HG03175 (cell line): ENCODE data around the gene IGSF8.
"Not testable (repeated sequence)": the region's sequence is repeated elsewhere in the genome, so short reads cannot be mapped to it uniquely, and the experiment has no call there.

Experiments used
- ATAC-seq: cut with Tn5 transposase; IDR thresholded peaks from one replicate; pipeline ENCODE4 v1.9.1; 2021; ENCODE audit warnings: mild to moderate bottlenecking, moderate library complexity; ENCODE audit not compliant: unreplicated experiment

The IGSF8 gene

DNA sequence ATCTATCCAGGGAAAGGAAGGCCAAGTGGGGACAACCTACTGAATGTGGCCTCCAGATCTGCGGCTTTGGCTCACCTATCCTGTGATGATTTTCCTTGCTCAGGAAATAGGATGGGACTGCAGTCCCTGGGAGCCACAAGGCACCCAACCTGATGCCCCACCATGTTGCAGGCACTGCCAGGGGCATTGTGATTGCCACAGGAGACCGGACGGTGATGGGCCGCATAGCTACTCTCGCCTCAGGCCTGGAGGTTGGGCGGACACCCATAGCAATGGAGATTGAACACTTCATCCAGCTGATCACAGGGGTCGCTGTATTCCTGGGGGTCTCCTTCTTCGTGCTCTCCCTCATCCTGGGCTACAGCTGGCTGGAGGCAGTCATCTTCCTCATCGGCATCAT lies 29.0 kb upstream of the IGSF8 start:
- no peak for ATAC-seq

DNA sequence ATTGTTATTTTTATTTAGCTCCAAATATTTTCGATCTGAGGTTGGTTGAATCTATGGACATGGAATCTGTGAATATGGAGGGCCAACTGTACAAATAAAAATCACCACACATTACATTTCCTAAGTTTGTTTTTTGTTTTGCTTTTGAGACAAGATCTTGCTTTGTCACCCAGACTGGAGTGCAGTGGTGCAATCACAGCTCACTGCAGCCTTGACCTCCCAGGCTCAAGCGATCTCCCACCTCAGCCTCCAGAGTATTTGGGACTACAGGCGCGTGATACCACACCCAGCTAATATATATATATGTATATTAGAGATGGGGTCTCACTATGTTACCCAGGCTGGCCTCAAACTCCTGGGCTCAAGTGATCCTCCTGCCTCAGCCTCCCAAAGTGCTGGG lies 27.9 kb upstream of the IGSF8 start:
- ATAC-seq: not testable (repeated sequence)

DNA sequence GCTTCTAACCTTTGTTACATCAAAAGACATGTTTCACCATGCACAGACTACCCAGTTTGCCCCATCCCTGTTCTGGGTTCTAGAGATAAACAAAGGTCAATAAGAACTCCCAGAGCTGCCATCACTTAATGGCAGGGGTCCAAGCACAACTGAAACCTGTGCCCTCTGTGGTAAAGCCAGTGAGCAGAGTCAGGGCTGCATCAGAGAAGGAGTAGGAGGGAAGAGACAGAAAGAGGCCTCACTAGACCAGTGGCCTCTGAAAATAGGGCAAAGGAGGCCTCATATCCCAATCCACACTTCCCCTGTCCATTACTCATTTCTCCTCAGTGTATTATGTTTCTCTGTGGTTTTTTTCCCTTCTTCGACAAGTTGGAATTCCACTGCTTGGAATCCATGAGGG lies 27.3 kb upstream of the IGSF8 start:
- no peak for ATAC-seq

DNA sequence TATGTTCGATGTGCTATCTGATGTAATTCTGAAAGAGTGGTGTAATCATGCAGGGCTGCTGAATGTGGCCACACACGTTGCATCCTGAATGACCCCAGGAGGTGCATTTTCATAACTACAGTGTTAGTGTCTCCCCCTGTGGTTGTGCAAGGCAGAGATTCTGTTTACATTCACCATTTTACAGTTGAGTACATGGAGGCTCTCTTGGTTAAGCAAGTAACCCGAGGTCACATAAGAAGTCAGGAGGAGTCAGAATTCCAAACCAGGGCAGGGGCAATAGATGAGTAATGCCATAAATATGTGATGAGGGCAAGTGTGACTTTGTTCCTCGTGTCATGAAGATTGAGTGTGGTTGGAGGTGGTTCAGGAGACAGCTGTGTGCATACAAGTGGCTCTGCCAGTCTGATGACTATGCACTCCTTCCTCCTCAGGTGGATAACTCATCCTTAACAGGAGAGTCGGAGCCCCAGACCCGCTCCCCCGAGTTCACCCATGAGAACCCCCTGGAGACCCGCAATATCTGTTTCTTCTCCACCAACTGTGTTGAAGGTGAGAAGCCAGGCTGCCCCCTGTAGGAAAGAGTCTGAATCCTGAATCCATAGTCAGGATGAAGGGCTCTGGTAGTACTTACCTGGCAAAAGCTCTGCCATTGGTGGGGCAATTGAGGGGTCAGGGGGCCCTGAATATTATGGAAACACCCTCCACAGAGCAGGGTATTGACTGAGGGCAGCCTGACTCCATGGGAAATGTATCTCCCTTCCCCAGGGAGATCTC lies 26.5 kb upstream of the IGSF8 start:
- ATAC-seq: no peak

DNA sequence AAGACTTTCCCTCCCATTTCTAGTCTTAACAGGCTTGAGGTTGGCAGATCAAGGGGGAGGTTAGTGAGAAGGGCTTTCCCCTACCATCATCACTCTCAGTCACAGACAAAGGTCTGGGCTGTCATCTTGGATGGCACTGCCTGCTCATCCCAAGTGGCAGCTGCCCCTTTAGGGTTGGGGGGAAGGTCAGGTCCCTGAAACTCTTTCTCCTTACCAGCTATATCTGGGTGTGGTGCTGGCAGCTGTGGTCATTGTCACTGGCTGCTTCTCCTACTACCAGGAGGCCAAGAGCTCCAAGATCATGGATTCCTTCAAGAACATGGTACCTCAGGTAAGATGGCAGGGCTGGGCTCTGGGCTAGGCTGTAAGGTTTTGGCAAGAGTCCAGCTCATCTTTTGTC lies 25.3 kb upstream of the IGSF8 start:
- ATAC-seq: no peak

DNA sequence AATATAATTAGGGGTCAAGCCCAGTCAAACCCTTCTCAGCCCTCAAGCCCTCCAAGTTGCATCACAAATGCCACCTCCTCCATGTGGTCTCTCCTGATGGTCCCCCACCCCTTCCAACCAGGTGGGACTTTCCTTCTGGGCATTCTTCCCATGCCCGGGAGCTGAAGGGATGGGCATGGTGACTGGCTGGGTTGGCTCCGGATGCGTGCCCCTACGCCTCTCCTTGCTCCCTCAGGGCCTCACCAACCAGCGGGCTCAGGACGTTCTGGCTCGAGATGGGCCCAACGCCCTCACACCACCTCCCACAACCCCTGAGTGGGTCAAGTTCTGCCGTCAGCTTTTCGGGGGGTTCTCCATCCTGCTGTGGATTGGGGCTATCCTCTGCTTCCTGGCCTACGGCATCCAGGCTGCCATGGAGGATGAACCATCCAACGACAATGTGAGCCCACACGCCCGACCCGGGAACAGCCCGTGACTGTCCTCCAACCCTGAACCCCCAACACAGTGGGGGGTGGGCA lies 24.6 kb upstream of the IGSF8 start:
- no peak for ATAC-seq

DNA sequence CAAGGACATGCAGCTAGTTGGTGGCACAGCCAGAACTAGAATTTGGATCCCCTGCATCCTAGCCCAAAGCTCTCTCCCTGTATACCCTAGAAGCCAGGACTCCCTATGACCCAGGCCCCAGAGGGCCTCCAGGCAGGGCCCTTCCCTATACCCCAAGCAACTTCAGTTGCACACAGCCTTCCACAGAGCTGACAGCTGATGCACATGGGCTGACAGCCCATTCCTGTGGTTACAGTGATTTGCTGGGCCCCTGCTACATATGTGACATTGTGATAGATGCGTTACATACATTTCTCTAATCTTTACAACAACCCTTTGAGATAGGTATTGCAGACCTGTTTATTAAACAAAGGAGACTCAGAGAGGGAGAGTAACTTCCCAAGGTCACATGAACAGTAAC lies 23.0 kb upstream of the IGSF8 start:
- ATAC-seq: no peak

DNA sequence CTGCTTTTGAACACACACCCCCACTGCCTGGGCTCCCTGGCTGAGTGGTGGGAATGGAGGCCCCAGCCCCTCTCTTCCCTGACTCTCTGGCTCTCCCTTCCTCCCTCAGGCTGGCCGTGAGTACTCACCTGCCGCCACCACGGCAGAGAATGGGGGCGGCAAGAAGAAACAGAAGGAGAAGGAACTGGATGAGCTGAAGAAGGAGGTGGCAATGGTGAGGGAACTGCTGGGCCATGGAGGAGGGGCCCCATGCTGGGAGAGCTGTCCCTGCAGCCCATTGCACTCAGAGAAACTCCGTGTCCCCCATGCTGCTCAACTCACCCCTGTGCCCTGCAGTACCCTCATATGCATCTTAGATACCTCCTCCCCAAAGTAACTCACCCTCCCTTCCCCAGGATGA lies 22.4 kb upstream of the IGSF8 start:
- ATAC-seq: no peak

DNA sequence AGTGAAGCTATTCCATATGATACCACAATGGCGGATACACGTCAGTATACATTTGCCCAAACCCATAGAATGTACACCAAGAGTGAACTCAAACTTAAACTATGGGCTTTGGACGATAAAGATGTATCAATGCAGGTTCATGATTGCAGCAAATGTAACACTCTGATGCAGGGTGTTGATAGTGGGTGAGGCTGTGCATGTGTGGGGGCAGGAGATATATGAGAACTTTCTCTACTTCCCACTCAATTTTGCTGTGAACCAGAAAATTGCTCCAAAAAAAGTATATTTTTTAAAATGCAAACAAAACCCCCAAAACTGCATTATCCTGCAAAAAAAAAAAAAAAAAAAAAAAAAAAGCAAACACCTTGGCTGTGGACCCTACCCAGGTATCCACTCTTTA lies 20.5 kb upstream of the IGSF8 start:
- no peak for ATAC-seq

DNA sequence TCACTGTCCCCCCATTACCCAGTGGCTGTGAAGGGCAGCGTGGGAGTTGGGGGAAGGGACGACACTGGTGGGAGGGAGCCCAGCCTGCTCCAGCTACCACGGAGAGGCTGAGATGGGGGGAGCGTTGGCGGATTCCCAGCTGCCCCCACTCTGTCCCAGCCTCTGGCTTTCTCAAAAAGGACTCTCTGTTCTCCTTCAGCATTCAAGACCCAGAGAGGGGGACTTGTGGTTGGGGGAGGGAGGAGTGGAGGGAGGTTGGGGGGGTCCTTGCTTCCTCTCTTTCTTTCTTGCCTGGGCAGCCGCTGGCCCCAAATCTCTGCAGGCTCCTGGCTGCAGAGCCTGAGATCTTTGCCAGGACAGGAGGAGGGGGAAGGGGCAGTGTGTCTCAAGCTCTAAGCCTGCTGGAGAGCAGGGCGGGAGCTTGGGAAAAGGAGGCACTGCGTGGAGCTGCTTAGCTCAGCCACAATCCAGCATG lies 19.3 kb upstream of the IGSF8 start:
- ATAC-seq: no peak

DNA sequence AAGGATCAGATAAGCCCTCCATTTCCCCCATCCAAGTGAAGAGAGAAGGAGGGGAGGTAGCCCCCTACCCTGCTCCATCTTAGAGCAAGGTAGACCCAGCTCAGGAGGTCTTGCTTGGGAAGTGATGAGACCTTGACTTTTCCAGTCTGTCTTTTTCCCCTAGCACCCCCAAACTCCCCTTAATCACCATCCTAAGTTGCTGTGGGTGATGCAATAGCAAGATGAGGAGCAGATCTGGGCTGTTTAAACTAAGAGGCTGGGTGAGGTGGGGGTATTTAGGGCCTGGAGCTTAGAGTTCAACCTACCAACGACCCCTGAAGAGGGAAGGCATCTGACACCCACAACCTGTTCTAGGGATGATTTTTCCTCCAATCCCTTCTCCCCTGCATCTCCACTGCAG lies 18.9 kb upstream of the IGSF8 start:
- no peak for ATAC-seq

DNA sequence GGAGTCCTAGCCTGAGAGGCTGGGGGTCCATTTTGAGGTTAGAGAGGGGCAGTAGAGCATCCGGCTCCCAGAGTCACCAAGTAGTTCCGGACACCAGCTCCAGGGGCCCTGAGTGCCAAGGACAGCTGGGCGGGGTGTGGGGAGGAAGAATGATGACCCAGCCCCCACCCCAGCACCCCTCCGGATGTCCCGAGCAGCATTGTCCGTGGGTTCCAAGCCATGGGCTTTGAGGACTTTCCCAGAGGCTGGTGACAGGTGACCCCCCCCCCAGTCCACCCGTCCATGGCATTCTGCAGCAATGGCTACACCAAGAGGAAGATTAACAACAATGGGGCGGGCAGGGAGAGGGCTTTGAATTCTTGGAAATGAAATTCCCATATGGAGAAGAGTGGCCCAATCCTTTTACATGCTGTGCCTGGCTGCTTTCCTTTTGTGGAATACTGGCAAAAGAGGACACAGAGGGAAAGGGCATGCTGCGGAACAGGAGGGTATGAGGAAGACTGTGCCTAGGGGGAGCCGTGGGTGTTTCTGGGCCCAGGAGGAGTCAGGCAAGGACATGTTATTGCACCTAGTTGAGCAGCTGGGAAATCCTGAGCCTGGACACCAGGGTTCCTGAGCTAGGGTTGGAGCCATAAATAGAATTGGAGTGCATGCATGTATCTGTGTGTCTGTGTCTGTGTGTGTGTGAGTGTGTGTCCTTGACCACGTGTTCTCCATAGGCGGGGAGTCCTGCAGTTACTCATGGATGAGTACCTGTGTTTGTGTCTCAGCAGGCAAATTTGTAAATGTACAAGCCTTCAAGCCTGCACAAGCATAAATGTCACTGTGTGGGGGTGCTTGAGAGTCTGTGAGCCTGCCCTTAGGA lies 18.1 kb upstream of the IGSF8 start:
- ATAC-seq: no peak

DNA sequence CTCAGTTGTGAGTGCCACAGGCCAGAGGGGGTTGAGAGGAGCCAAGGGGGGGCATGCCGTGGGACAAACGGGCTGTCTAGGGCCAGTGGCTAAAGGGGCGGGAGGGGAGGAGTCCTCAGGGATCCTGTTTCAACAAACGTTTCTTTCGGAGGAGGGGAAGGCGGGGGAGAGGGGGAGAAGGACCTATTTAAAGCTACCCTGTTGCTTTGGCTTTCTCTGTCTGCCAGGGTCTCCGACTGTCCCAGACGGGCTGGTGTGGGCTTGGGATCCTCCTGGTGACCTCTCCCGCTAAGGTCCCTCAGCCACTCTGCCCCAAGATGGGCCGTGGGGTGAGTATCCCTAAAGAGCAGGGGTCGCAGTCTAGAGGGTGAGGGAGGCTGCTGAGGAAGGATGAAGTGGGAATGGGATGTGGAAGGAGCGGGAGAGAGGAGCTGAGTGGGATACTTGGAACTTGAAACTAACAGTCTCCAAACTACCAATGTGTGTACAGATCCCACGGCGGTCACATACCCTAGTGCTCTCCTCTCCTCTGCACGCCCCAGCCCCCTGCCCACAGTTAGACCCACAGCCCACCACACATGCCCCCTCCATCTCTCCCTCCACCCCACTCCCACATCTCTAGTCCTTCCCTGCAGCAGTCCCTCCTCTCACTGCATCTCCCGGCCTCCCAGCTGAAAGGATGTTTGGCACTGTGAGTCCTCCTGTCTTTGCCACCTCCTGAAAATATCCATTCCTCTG lies 17.3 kb upstream of the IGSF8 start, which contains the start of gene ATP1A2:
Gene ATP1A2, plus strand, starts transcription at position 215 of the 738 bp plus-strand sequence. Its CDS starts 103 bp downstream, at position 318.
- no peak for ATAC-seq

DNA sequence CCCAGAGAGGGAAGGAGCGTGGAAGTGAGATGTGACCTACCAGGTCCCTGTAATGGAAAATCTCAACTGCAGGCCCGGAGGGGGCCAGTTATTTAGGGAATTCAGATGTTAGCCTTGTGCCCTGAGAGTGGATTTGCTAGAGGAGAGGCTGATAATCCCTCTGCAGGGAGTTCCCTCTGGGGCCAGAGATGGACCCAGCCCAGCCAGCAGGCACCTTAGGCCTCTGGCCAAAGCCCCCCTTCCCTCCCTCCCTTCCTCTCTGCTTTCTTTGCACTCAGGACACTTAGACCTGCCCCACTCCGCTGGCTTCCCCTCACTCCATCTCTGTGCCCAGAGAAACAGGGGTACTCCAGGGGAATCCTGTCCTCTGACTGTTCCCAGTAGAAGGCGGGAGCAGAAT lies 15.7 kb upstream of the IGSF8 start:
- ATAC-seq: no peak

DNA sequence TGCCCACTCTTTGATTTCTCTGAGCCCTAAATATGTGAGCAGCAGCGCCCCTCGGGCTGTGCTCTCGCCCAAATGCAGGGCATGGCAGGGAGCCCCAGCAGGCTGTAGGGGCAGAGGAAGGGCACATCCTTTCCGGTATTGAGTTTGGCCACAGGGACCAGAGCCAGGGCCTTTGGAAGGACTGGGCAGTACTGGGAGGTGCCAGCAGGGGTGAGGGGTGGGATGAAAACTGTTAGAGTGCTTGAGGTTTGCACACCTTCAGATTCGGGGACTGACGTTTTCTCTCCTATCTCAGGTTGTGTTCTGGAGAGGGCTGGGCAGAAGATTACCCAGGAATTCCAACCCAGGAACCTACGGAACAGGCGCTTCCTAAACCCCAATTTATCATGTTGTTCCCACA lies 15.0 kb upstream of the IGSF8 start:
- ATAC-seq: no peak

DNA sequence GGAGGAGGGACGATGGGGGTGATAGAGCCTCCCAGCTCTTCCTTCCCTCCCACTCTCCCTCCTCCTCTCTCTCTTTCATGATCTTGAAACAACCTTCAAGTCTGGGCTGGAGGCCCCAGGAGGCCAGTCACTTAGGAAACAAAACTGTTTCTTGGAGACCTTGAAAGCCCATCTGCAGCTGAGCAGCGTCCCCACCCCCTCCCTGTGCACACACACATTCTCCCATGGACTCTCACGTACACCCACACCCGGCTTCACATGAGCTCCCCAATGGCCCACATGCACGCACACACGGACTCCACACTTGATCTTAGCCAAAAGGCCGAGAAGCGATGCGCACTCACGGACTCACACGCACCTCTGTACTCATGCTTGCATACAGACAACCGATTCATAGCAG lies 13.9 kb upstream of the IGSF8 start:
- ATAC-seq: no peak

DNA sequence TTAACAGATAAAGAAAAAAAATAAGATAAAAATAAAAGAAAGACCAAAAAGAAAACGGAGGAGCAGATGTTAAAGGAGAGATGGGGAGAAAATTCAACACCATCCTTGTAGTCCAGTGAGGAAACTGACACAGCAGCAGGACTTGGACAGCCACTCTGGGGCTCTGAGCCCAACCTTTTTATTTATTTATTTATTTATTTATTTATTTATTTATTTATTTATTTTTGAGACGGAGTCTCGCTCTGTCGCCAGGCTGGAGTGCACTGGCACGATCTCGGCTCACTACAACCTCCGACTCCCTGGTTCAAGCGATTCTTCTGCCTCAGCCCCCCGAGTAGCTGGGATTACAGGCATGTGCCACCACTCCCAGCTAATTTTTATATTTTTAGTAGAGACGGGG lies 13.0 kb upstream of the IGSF8 start:
- not testable (repeated sequence) for ATAC-seq

DNA sequence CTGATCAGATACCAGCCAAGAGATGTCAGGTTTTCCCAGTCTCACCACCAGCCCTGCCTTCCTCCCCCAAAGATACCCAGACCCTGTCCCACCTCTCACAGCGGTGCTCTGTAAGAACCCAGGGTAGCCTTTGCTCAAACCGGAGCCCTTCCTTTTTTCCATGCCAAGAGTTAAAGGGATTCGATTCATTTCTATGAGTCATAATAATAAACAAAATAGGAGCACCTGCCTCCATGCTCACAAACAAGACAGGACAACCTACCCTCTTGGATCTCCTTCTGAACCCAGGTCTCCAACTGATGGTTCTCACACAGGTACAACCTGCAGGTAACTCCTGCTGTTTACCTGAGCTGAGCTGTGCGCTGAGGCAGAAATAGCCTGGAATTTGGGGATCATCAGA lies 11.3 kb upstream of the IGSF8 start:
- no peak for ATAC-seq

DNA sequence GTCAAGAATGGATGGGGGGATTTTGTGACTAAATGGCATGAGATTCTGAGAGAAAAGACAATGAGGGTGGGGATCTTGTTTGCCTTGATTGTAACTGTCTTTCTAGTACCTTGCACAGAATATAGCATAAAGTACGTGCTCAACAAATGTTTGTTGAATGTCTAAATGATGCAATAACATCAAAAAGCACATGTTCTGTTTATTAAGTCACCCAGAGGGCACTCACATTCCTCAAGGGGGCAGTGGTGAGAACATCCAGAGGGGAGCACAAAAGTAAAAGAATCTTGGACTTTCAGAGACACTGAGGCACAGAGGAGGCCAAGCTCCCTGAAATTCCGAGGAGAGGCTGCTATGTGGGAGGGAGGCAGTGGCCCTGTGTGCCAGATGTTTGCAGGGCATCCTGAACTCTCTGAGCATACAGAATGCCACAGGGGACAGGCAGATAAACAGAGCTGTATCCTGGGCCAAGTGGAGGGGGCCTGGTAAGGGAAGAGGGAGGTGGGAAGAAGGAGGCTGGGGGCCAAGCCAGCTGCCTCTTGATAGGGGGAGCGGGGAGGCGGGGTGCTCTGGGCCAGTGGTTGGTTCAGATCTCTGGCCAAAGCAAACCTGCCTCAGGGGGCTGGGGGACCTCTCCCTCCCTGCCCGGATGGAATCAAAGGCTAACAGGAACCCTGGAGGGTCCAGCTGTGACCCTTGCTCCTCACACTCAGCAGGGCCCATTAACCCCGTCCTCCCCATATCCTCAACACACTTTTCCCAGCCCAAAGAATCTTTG lies 10.7 kb upstream of the IGSF8 start:
- ATAC-seq: no peak

DNA sequence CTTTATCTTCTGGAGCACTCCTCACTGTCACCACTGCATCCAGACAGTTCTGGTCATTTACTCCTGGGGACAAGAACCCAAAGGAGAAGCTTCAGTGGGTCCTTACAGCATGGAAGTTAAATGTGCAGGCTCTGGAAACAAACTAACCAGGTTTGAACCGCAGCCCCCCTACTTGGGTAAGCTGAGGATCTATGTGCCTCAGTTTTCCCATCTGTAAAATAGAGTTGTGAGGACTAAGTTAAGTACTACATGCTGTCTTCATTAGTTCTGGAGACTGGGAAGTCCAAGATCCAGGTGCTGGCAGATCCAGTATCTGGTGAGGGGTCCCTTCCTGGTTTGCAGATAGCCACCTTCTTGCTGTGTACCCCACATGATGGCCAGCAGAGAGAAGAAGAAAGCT lies 9.1 kb upstream of the IGSF8 start:
- no peak for ATAC-seq
